Measurements from ENCODE around the gene HAO2. TPM values are rescaled to one million over a fixed set of nuclear protein-coding genes. Genes with fewer than 3 reads are reported as not detected.

HAO2 gene
- total and polyA plus RNA-seq, 7 donors = not detected

DNA sequence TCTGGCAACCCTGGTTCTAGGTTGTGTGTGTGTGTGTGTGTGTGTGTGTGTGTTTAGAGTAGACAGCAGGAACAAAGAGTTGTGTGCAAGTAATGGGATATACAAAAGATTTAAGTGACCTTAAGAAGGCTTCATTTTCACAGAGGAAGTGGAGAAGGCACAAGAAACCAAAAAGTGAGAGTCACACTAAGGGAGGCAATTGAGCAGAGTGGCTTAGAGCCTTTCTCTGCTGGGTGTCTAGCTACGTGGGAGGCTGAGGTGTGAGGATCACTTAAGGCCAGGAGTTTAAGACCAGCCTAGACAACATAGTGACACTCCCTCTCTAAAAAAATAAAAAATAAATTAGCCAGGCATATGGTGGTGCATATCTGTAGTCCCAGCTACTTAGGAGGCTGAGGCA, 44.4 kb upstream of the HAO2 start:
- ATAC-seq = no peak
- H3K36me3 ChIP-seq (ENCODE audit: insufficient read depth in 1 of 2, low read depth in 1 of 2) = no peaks in the 10 kb centered on the region
- TF ChIP-seq CTCF (IDR thresholded peaks at IDR 0.05) = no peak
- no peak overlapping the region for H3K27ac ChIP-seq
- H3K4me1 ChIP-seq = peaks cover 3% of the 10 kb centered on the region
- no peaks in the 10 kb centered on the region for H3K9me3 ChIP-seq
- WGBS, 3 donors = 80 to 100% (median 85%) methylated on average over 1 of the region's 1 CpG
- no peak overlapping the region for H3K4me3 ChIP-seq
- H3K27me3 ChIP-seq (ENCODE audit: insufficient read depth in 3 of 3, low read length in 2 of 3) = no peaks in the 10 kb centered on the region
- intact Hi-C loops (cut with DNase I) = no loop called here
- DNase-seq = no peak

GRCh38 chr1:119326251-119326650, 42.3 kb upstream of the HAO2 start:
- Histone ChIP-seq H3K27me3 (ENCODE audit: insufficient read depth in 3 of 3, low read length in 2 of 3) (no peaks in the 10 kb centered on the region), H3K9me3 (no peaks in the 10 kb centered on the region), H3K27ac (no peak overlapping the region), H3K4me1 (peaks cover 3% of the 10 kb centered on the region), H3K4me3 (no peak overlapping the region), H3K36me3 (ENCODE audit: insufficient read depth in 1 of 2, low read depth in 1 of 2) (no peaks in the 10 kb centered on the region)
- TF ChIP-seq CTCF (IDR thresholded peaks at IDR 0.05) = no peak
- intact Hi-C loops (cut with DNase I) = loop anchor here in 1 of 2 donors (5.0 kb wide), 1 partner anchor 44 kb away; no protein-coding TSS in a partner anchor
- ATAC-seq (no peak), DNase-seq (no peak)
- 91 to 95% (median 94%) methylated on average over 7 of the region's 7 CpGs for WGBS, 3 donors

GRCh38 chr1:119327094-119327449, 41.5 kb upstream of the HAO2 start:
- Histone ChIP-seq H3K27ac (no peak overlapping the region), H3K9me3 (no peaks in the 10 kb centered on the region), H3K4me1 (peaks cover 3% of the 10 kb centered on the region), H3K36me3 (ENCODE audit: insufficient read depth in 1 of 2, low read depth in 1 of 2) (no peaks in the 10 kb centered on the region), H3K4me3 (peak overlapping the region; percentile 63), H3K27me3 (ENCODE audit: insufficient read depth in 3 of 3, low read length in 2 of 3) (no peaks in the 10 kb centered on the region)
- intact Hi-C loops (cut with DNase I) = loop anchor here in 1 of 2 donors (5.0 kb wide), 1 partner anchor 45 kb away; no protein-coding TSS in a partner anchor
- TF ChIP-seq CTCF (IDR thresholded peaks at IDR 0.05) = no peak
- DNase-seq (no peak), ATAC-seq (peak in 1 of 4 donors; percentile 19)
- WGBS, 3 donors = 3 to 6% (median 3%) methylated on average over 11 to 18 of the region's 18 CpGs

DNA sequence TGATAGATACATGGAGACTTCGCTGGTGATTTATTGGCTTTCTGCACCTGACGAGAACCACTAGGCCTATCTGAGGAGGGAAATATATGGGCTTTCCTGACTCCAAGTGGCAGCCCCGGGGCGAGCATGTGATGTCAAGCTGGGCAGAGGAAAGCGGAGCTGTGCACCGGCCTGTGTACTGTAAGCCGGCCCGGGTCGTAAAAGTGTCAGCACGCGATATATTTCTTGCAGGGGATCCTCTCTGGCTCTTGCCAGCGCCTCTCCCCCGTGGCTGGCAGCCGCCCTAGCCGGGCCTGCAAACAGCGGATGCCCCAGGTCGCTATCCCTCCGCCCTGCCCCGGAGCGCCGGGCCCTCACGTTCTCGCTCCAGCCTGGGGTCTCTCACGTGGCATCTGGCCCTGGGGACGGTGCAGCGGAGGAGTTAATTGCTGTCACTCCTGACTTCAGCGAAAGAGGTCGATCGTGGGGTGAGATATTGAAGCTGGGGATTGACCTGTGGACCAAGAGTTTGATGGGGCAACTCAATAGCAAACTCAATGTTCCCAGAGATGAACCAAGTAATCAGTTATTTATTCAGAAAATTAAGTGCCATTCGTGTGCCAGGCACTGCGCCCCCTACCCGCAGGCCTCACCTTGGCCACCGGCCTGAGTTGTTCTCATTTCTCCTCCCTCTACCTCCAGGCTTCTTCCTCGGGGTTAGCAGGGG, 41.0 kb upstream of the HAO2 start:
- H3K9me3 ChIP-seq = no peaks in the 10 kb centered on the region
- DNase-seq (peak; percentile 14 to 61), ATAC-seq (peak in 3 of 4 donors; percentile 66 to 80 (median 77))
- no peaks in the 10 kb centered on the region for H3K36me3 ChIP-seq (ENCODE audit: insufficient read depth in 1 of 2, low read depth in 1 of 2)
- H3K4me1 ChIP-seq = peaks cover 3% of the 10 kb centered on the region
- H3K27me3 ChIP-seq (ENCODE audit: insufficient read depth in 3 of 3, low read length in 2 of 3) = no peaks in the 10 kb centered on the region
- intact Hi-C loops (cut with DNase I) = loop anchor here in 1 of 2 donors (5.0 kb wide), 1 partner anchor 45 kb away; no protein-coding TSS in a partner anchor
- H3K4me3 ChIP-seq = peak overlapping the region; percentile 63
- H3K27ac ChIP-seq = no peak overlapping the region
- TF ChIP-seq CTCF (IDR thresholded peaks at IDR 0.05) = peak; percentile 12
- 9 to 14% (median 9%) methylated on average over 34 of the region's 34 CpGs for WGBS, 3 donors

Measured in psoas muscle (tissue), 8 donors.